ENCODE data around the gene TMEM115. TPM values are rescaled to one million over a fixed set of nuclear protein-coding genes. Genes with fewer than 3 reads are reported as not detected.

The TMEM115 gene
- total RNA-seq, 4 donors from 2014 or later: 56.7 to 72.4 (median 68.2) TPM

- H3K27ac ChIP-seq: no peak overlapping the region
- 78 to 79% methylated on average over 13 of the region's 13 CpGs for WGBS, 2 donors
- H3K4me3 ChIP-seq: no peak overlapping the region
- TF ChIP-seq CTCF (IDR thresholded peaks at IDR 0.05): no peak
- TF ChIP-seq POLR2A (IDR thresholded peaks at IDR 0.05): no peak
- TF ChIP-seq EP300 (IDR thresholded peaks at IDR 0.05): no peak
- DNase-seq (ENCODE audit: low spot score in 2 of 2): no peak
- H3K27me3 ChIP-seq: no peaks in the 10 kb centered on the region
- no peaks in the 10 kb centered on the region for H3K9me3 ChIP-seq
- H3K36me3 ChIP-seq: peaks cover 0 to 7% (median 0%) of the 10 kb centered on the region in 3 donors
- peaks cover 0 to 69% (median 27%) of the 10 kb centered on the region in 4 donors for H3K4me1 ChIP-seq
Measured at GRCh38 chr3:50342813-50343633, 16.3 kb downstream of the TMEM115 start.

- no peak for DNase-seq (ENCODE audit: low spot score in 2 of 2)
- H3K9me3 ChIP-seq: no peaks in the 10 kb centered on the region
- peak overlapping the region in 1 of 4 donors; percentile 98 for H3K27ac ChIP-seq
- H3K36me3 ChIP-seq: no peaks in the 10 kb centered on the region
- peak overlapping the region in 1 of 4 donors; percentile 68 for H3K4me3 ChIP-seq
- 84 to 87% methylated on average over 13 of the region's 13 CpGs for WGBS, 2 donors
- H3K27me3 ChIP-seq: no peaks in the 10 kb centered on the region
- no peak for TF ChIP-seq EP300 (IDR thresholded peaks at IDR 0.05)
- TF ChIP-seq POLR2A (IDR thresholded peaks at IDR 0.05): no peak
- no peak for TF ChIP-seq CTCF (IDR thresholded peaks at IDR 0.05)
- peaks cover 0 to 66% (median 30%) of the 10 kb centered on the region in 4 donors for H3K4me1 ChIP-seq
Measured at GRCh38 chr3:50341996-50342650, 17.2 kb downstream of the TMEM115 start.

GRCh38 chr3:50341537-50341936 is 17.8 kb downstream of the TMEM115 start:
- Histone ChIP-seq H3K9me3 (no peaks in the 10 kb centered on the region), H3K4me1 (peaks cover 0 to 63% (median 30%) of the 10 kb centered on the region in 4 donors), H3K36me3 (no peaks in the 10 kb centered on the region), H3K27ac (peak overlapping the region in 3 of 4 donors; percentile 97 to 100 (median 98)), H3K27me3 (no peaks in the 10 kb centered on the region), H3K4me3 (peak overlapping the region; percentile 47 to 68 (median 60))
- TF ChIP-seq POLR2A (IDR thresholded peaks at IDR 0.05) (no peak), CTCF (IDR thresholded peaks at IDR 0.05) (no peak), EP300 (IDR thresholded peaks at IDR 0.05) (no peak)
- DNase-seq (ENCODE audit: low spot score in 2 of 2): no peak
- 92 to 94% methylated on average over 9 of the region's 9 CpGs for WGBS, 2 donors

GRCh38 chr3:50340448-50341329 is 18.6 kb downstream of the TMEM115 start, which contains the start of gene RASSF1:
Gene RASSF1 (minus strand): TSS chr3:50340836. CDS start chr3:50340805, 31 bp downstream.
- Histone ChIP-seq H3K27ac (peak within 1 kb of the TSS; percentile 63 to 100 (median 98)), H3K4me3 (peak within 1 kb of the TSS; percentile 47 to 68 (median 60)), H3K27me3 (no peaks in the 10 kb centered on the region), H3K9me3 (no peaks in the 10 kb centered on the region), H3K36me3 (no peaks in the 10 kb centered on the region), H3K4me1 (peaks cover 0 to 67% (median 38%) of the 10 kb centered on the region in 4 donors)
- TF ChIP-seq CTCF (IDR thresholded peaks at IDR 0.05) (no peak), EP300 (IDR thresholded peaks at IDR 0.05) (peak in 1 of 2 donors; percentile 70), POLR2A (IDR thresholded peaks at IDR 0.05) (peak; percentile 67 to 91)
- peak; percentile 71 to 76 for DNase-seq (ENCODE audit: low spot score in 2 of 2)
- 1 to 3% methylated on average over 42 to 53 of the region's 85 CpGs for WGBS, 2 donors

Data from tibial nerve (tissue), 4 donors.